MCF 10A (cell line): Measurements from ENCODE around the gene ABHD16B. TPM values are rescaled to one million over a fixed set of nuclear protein-coding genes. Genes with fewer than 3 reads are reported as not detected.

ENCODE experiments used
- BruUV-seq: library from RNA; stranded (reverse); fragments of 400-500 nt; replicated peaks from 2 replicates; lab custom pipeline; 2021; lab: Mats Ljungman, UMichigan
- CTCF ChIA-PET: fragments of 300-600 bp; sonication (Branson Sonifier 250); formaldehyde crosslinking; extraction: SDS; loops from one replicate; lab custom pipeline; 2021; ENCODE audit warnings: antibody characterized with exemption, inconsistent platforms; lab: Yijun Ruan, JAX
- POLR2A ChIA-PET: fragments of 300-600, 350-650 bp; sonication (Branson Sonifier 250); formaldehyde crosslinking; extraction: SDS; loops from one replicate; lab custom pipeline; 2020; ENCODE audit warnings: antibody characterized with exemption, inconsistent platforms; lab: Yijun Ruan, JAX
- DNase-seq: peaks from one replicate; pipeline ENCODE4 v3.0.0-alpha.2; 2018; ENCODE audit not compliant: unreplicated experiment
- H3K27ac Mint-ChIP-seq: one replicate; pipeline ENCODE4 v1.8.0; 2022; ENCODE audit warnings: mild to moderate bottlenecking, low read depth, mixed read lengths; ENCODE audit not compliant: unreplicated experiment
- H3K27me3 Mint-ChIP-seq: one replicate; pipeline ENCODE4 v1.8.0; 2022; ENCODE audit warnings: mixed read lengths; ENCODE audit not compliant: insufficient read depth, unreplicated experiment
- H3K36me3 Mint-ChIP-seq: one replicate; pipeline ENCODE4 v1.8.0; 2022; ENCODE audit warnings: mild to moderate bottlenecking, moderate library complexity, mixed read lengths; ENCODE audit not compliant: insufficient read depth, unreplicated experiment
- H3K4me1 Mint-ChIP-seq: one replicate; pipeline ENCODE4 v1.8.0; 2022; ENCODE audit warnings: mixed read lengths; ENCODE audit not compliant: insufficient read depth, unreplicated experiment
- H3K4me3 Mint-ChIP-seq: one replicate; pipeline ENCODE4 v1.8.0; 2022; ENCODE audit warnings: mild to moderate bottlenecking, moderate library complexity, mixed read lengths; ENCODE audit not compliant: unreplicated experiment
- H3K9me3 Mint-ChIP-seq: one replicate; pipeline ENCODE4 v1.8.0; 2022; ENCODE audit warnings: mixed read lengths; ENCODE audit not compliant: unreplicated experiment
- CTCF ChIP-seq: fragments of 200-600 bp; IDR thresholded peaks from one replicate; pipeline ENCODE4 v1.8.0; 2022; ENCODE audit warnings: antibody characterized with exemption, mild to moderate bottlenecking; ENCODE audit not compliant: unreplicated experiment
- intact Hi-C: fragments of 100-400 bp; cut with micrococcal nuclease; formaldehyde crosslinking; loops from 2 replicates; pipeline ENCODE4 v1.14.1; 2022
- total RNA-seq: library from RNA; stranded (reverse); gene quantifications from 2 replicates; pipeline ENCODE4 v1.2.3, GENCODE V29; 2022

ABHD16B gene
- total RNA-seq, 1 experiment from 2014 or later: not detected

- POLR2A ChIA-PET: interaction anchor here (0.7 to 1.1 kb wide), 2 partner anchors 35 to 37 kb away, joined by 3 read pairs; partner anchors contain the start of gene TPD52L2
- Mint-ChIP-seq H3K27ac (no peak overlapping the region), H3K4me1 (peaks cover 21% of the 10 kb centered on the region), H3K9me3 (no peaks in the 10 kb centered on the region), H3K27me3 (no peaks in the 10 kb centered on the region), H3K4me3 (no peak overlapping the region), H3K36me3 (peaks cover 23% of the 10 kb centered on the region)
- CTCF ChIA-PET: no interaction called here
- BruUV-seq: no TSS peak
- no peak for TF ChIP-seq CTCF
- no peak for DNase-seq
- intact Hi-C loops: no loop called here
These were observed 39.1 kb downstream of the ABHD16B start for GRCh38 chr20:63900413-63900812.

- TF ChIP-seq CTCF: no peak
- POLR2A ChIA-PET: interaction anchor here (0.9 to 4.2 kb wide), 3 partner anchors 8 to 39 kb away, joined by 3 to 25 read pairs (median 10); partner anchors contain the start of genes DNAJC5 and TPD52L2
- H3K4me1 Mint-ChIP-seq: peaks cover 11% of the 10 kb centered on the region
- no peak for DNase-seq
- CTCF ChIA-PET: no interaction called here
- H3K4me3 Mint-ChIP-seq: no peak overlapping the region
- H3K27me3 Mint-ChIP-seq: no peaks in the 10 kb centered on the region
- H3K27ac Mint-ChIP-seq: no peak overlapping the region
- H3K9me3 Mint-ChIP-seq: no peaks in the 10 kb centered on the region
- H3K36me3 Mint-ChIP-seq: peaks cover 18% of the 10 kb centered on the region
- intact Hi-C loops: no loop called here
- no TSS peak for BruUV-seq
These were observed 42.7 kb downstream of the ABHD16B start for GRCh38 chr20:63903796-63904561.

- TF ChIP-seq CTCF: no peak
- H3K27ac Mint-ChIP-seq: no peak overlapping the region
These were observed 46.8 kb downstream of the ABHD16B start for GRCh38 chr20:63908008-63908682.

GRCh38 chr20:63911176-63911575, 49.9 kb downstream of the ABHD16B start:
- H3K4me3 Mint-ChIP-seq: peak overlapping the region; percentile 28
- no TSS peak for BruUV-seq
- intact Hi-C loops: no loop called here
- POLR2A ChIA-PET: interaction anchor here (0.6 to 3.1 kb wide), 13 partner anchors 9 to 315 kb away, joined by 3 to 22 read pairs (median 5); partner anchors contain the start of genes TPD52L2 and UCKL1
- no peak for TF ChIP-seq CTCF
- CTCF ChIA-PET: interaction anchor here (0.6 to 2.3 kb wide), 7 partner anchors 15 to 204 kb away, joined by 3 to 9 read pairs (median 3); no protein-coding TSS in a partner anchor
- H3K27ac Mint-ChIP-seq: peak overlapping the region; percentile 78
- H3K27me3 Mint-ChIP-seq: no peaks in the 10 kb centered on the region
- peaks cover 12% of the 10 kb centered on the region for H3K36me3 Mint-ChIP-seq
- no peaks in the 10 kb centered on the region for H3K9me3 Mint-ChIP-seq
- peaks cover 28% of the 10 kb centered on the region for H3K4me1 Mint-ChIP-seq
- peak; percentile 56 for DNase-seq

More at GRCh38 chr20:63908008-63908682, 46.8 kb downstream of the ABHD16B start:
- BruUV-seq: no TSS peak
- peaks cover 25% of the 10 kb centered on the region for H3K4me1 Mint-ChIP-seq
- POLR2A ChIA-PET: interaction anchor here (1.0 to 1.3 kb wide), 4 partner anchors 12 to 48 kb away, joined by 3 to 5 read pairs (median 4); partner anchors contain the start of genes TPD52L2 and UCKL1
- intact Hi-C loops: no loop called here
- H3K9me3 Mint-ChIP-seq: no peaks in the 10 kb centered on the region
- no peak overlapping the region for H3K4me3 Mint-ChIP-seq
- CTCF ChIA-PET: interaction anchor here (1.1 kb wide), 1 partner anchor 66 kb away, joined by 4 read pairs; no protein-coding TSS in a partner anchor
- no peaks in the 10 kb centered on the region for H3K27me3 Mint-ChIP-seq
- peaks cover 19% of the 10 kb centered on the region for H3K36me3 Mint-ChIP-seq
- no peak for DNase-seq
